Pancreas (tissue), 10 donors: ENCODE data around the gene SYNJ2BP. TPM values are rescaled to one million over a fixed set of nuclear protein-coding genes. Genes with fewer than 3 reads are reported as not detected.
"Not testable (repeated sequence)": the region's sequence is repeated elsewhere in the genome, so short reads cannot be mapped to it uniquely, and the experiment has no call there.

Experiments used
- ATAC-seq, 4 donors: fragments of 200-7000 bp; cut with Tn5 transposase; one replicate each; pipeline versions ENCODE4 v1.8.0 to v1.9.1; 2020; ENCODE audit warnings: mild to moderate bottlenecking in 4 of 4, moderate library complexity in 4 of 4
- DNase-seq, 6 donors: peaks; one replicate each; pipeline ENCODE4 v3.0.0-alpha.2; 2020
- FAIRE-seq: peaks from 2 replicates; lab custom pipeline; 2012; peaks lifted over from hg19 to GRCh38; lab: Jason Lieb, UNC
- H3K27ac ChIP-seq, 4 donors: fragments of 200-600 bp; sonication (generic); 1 replicate in 3 of 4; 2 replicates in 1 of 4; pipeline versions ENCODE4 v1.5.0 to v1.8.0; 2020
- H3K27me3 ChIP-seq, 4 donors: fragments of 200-600 bp; one replicate each; pipeline ENCODE4 v1.8.0; 2021
- H3K36me3 ChIP-seq, 3 donors: fragments of 200-600 bp; sonication (generic) in 1 of 3; one replicate each; pipeline versions ENCODE4 v1.5.0 to v1.8.0; 2020 to 2021
- H3K4me1 ChIP-seq, 3 donors: fragments of 200-600 bp; one replicate each; pipeline ENCODE4 v1.8.0; 2021
- H3K4me3 ChIP-seq, 4 donors: fragments of 200-600 bp; sonication (generic) in 2 of 4; one replicate each; pipeline versions ENCODE4 v1.5.0 to v1.8.0; 2020 to 2021
- H3K9me3 ChIP-seq, 4 donors: fragments of 200-600 bp; one replicate each; pipeline ENCODE4 v1.8.0; 2021
- WGBS, 2 donors: extraction: QIAGEN DNeasy Blood & Tissue Kit; methylation state at CpG; one replicate each; pipeline ENCODE4 v1.1.7; 2013; 5-methylcytosine and 5-hydroxymethylcytosine counted together
- intact Hi-C, 3 donors: fragments of 100-400 bp; cut with DNase I; formaldehyde crosslinking; loops; one replicate each; pipeline versions ENCODE4 v1.11.1 to v1.14.2; 2022
- polyA plus RNA-seq, 2 donors: library from polyadenylated mRNA; stranded (reverse); fragments of 200-250 nt; gene quantifications; one replicate each; pipeline ENCODE4 v1.2.3, GENCODE V29; 2013
- total RNA-seq, 6 donors: library from RNA; stranded (reverse); fragmentation: NEBNext Ultra II Directional in 4 of 6; extraction: Animal tissue kit (Norgen Biotek cat#: 25700) in 4 of 6; gene quantifications; one replicate each; pipeline versions ENCODE4 v1.2.1 to v1.2.4, GENCODE V29; 2021 to 2023
- TF ChIP-seq, protein P1 (sequence below), 4 donors: fragments of 200-600 bp; sonication (generic) in 3 of 4; IDR thresholded peaks; one replicate each; pipeline versions ENCODE4 v1.5.0 to v1.8.0; 2021; ENCODE audit warnings: antibody characterized with exemption in 4 of 4
- donor health status: healthy with polysubstance abuse.
- donor health status: DM: no; HTN: no; CAD: no; lungs with moderate emphysema.
- donor health status: DM: no; HTN: no; CAD: no.
- donor health status: control.
- donor health status: control.
- donor health status: Bipolar disorder and iron deficiency.
- donor health status: DM: yes; HTN: yes; CAD: no.
- donor health status: DM: no; HTN: no; CAD: no.
- donor health status: DM: no; HTN: no; CAD: no.
- donor health status: DM: yes; HTN: yes; CAD: no.

Gene SYNJ2BP
- total and polyA plus RNA-seq, 8 donors: 5.0 to 20.5 (median 11.7) TPM

DNA sequence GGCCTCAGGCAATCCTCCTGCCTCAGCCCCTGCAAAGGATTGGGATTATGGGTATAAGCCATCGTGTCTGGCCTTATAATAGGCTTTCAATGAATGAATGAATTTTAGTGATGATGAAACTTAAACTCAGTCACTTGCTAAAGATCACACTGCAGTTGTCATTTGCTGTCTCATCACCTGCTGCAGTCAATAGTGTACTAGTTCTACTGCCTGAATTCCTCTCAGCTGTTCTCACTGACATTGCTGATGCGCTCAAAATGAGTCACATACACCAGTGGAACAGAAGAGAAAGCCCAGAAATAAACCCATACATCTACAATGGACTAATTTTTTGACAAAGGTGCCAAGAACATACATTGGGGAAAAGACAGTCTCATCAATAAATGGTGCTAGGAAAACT lies 5.6 kb upstream of the SYNJ2BP start:
- no peaks in the 10 kb centered on the region for H3K36me3 ChIP-seq
- WGBS, 2 donors: 85 to 96% methylated on average over 2 of the region's 2 CpGs
- H3K4me1 ChIP-seq: no peaks in the 10 kb centered on the region
- intact Hi-C loops: no loop called here
- ATAC-seq: no peak
- no peak overlapping the region for H3K4me3 ChIP-seq
- FAIRE-seq: no peak
- no peak overlapping the region for H3K27ac ChIP-seq
- DNase-seq: no peak
- TF ChIP-seq, protein P1, sequence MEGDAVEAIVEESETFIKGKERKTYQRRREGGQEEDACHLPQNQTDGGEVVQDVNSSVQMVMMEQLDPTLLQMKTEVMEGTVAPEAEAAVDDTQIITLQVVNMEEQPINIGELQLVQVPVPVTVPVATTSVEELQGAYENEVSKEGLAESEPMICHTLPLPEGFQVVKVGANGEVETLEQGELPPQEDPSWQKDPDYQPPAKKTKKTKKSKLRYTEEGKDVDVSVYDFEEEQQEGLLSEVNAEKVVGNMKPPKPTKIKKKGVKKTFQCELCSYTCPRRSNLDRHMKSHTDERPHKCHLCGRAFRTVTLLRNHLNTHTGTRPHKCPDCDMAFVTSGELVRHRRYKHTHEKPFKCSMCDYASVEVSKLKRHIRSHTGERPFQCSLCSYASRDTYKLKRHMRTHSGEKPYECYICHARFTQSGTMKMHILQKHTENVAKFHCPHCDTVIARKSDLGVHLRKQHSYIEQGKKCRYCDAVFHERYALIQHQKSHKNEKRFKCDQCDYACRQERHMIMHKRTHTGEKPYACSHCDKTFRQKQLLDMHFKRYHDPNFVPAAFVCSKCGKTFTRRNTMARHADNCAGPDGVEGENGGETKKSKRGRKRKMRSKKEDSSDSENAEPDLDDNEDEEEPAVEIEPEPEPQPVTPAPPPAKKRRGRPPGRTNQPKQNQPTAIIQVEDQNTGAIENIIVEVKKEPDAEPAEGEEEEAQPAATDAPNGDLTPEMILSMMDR (IDR thresholded peaks at IDR 0.05): no peak
- H3K9me3 ChIP-seq: no peaks in the 10 kb centered on the region
- H3K27me3 ChIP-seq: no peaks in the 10 kb centered on the region

DNA sequence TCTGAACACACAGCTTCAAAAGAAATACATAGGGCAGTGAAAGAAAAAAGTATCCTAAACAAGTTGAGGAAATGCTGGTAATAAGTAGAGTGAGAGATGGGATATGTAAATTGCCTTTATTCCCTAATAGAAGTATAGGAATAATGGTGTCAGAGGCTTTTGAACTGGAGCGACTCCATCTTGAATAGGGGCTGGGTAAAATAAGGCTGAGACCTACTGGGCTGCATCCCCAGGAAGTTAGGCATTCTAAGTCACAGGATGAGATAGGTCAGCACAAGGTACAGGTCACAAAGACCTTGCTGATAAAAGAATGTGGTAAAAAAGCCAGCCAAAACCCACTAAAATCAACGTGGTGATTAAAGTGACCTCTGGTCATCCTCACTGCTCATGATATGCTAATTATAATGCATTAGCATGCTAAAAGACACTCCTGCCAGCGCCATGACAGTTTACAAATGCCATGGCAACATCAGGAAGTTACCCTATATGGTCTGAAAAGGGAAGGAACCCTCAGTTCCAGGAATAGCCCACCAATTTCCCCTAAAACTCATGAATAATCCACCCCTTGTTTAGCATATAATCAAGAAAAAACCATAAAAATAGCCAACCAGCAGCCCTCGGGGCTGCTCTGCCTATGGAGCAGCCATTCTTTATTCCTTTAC lies 2.5 kb upstream of the SYNJ2BP start:
- H3K9me3 ChIP-seq, H3K36me3 ChIP-seq, intact Hi-C loops, FAIRE-seq, DNase-seq, ATAC-seq, H3K4me1 ChIP-seq, H3K27me3 ChIP-seq, H3K27ac ChIP-seq, H3K4me3 ChIP-seq: not testable (repeated sequence)
- WGBS, 2 donors: 45 to 59% methylated on average over 4 of the region's 4 CpGs

DNA sequence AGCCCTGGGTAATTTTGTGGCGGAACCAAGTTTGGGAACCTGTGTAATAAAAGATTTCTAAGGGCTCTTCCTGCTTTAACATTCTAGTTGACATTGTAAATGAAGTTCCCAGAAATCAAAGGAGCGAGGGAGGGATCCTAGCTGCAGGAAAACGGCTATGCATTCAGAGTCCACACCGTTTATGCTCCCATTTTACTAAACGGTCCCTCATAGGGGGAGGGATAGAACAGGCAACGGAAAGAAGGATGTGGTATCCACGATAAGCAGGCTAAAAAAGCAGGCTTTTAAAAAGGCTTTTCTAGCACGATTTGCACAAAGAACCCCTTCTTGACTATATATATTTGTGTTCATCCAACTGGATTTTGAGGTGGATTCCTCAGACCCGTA lies 559 bp downstream of the SYNJ2BP start:
- FAIRE-seq: no peak
- Histone ChIP-seq H3K36me3 (no peaks in the 10 kb centered on the region), H3K27ac (peak overlapping the region; percentile 36 to 85 (median 68)), H3K9me3 (no peaks in the 10 kb centered on the region), H3K4me1 (peaks cover 0 to 13% (median 6%) of the 10 kb centered on the region in 3 donors), H3K27me3 (no peaks in the 10 kb centered on the region), H3K4me3 (peak overlapping the region; percentile 42 to 69 (median 63))
- intact Hi-C loops: no loop called here
- peak; percentile 39 to 65 (median 42) for ATAC-seq
- TF ChIP-seq, protein P1 (IDR thresholded peaks at IDR 0.05): no peak
- DNase-seq: no peak
- 0 to 1% methylated on average over 9 of the region's 9 CpGs for WGBS, 2 donors

DNA sequence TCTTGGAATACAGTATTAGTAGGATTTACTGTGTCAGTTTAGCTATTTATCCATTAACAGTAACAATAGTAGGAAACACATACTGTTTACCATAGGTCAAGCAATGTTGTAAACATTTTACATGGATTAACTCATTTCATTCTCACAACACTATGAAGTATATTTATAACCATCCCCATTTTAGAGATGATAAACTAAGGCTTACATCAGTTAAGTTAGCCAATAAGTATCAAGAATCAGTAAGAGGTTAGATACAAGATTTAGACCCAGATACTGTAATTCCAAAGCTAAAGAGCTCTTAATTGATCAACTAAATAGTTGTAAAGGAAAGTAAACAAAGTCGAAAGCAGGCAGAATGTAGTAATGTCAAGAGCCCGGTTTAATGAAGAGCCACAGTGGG lies 1.1 kb downstream of the SYNJ2BP start:
- H3K36me3 ChIP-seq: no peaks in the 10 kb centered on the region
- peak overlapping the region in 3 of 4 donors; percentile 58 to 69 (median 68) for H3K4me3 ChIP-seq
- no peaks in the 10 kb centered on the region for H3K27me3 ChIP-seq
- H3K27ac ChIP-seq: no peak overlapping the region
- intact Hi-C loops: no loop called here
- H3K9me3 ChIP-seq: no peaks in the 10 kb centered on the region
- DNase-seq (no peak), ATAC-seq (peak in 1 of 4 donors; percentile 20), FAIRE-seq (no peak)
- H3K4me1 ChIP-seq: peaks cover 0 to 13% (median 6%) of the 10 kb centered on the region in 3 donors
- TF ChIP-seq, protein P1 (IDR thresholded peaks at IDR 0.05): no peak
- WGBS, 2 donors: 5 to 10% methylated on average over 2 of the region's 2 CpGs

DNA sequence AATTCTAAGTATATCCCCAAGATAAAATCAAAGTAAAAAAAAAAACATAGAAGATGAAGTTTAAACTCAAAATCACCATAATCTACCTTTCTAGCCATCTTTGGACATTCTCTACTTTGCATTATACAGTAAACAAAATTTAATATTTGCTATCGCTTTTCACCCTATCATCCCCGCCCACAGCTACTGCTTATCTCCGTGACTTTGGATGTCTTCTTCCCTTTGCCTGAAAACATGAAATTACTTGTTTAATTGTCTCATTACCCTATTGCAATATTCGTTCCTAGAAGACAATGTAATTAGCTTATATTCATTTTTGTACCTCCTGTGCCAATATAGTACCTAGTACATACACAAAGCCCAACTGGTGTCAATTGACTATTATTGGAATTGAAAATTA lies 9.3 kb downstream of the SYNJ2BP start:
- H3K4me3 ChIP-seq: no peak overlapping the region
- no peaks in the 10 kb centered on the region for H3K9me3 ChIP-seq
- H3K36me3 ChIP-seq: no peaks in the 10 kb centered on the region
- no peaks in the 10 kb centered on the region for H3K4me1 ChIP-seq
- intact Hi-C loops: no loop called here
- H3K27ac ChIP-seq: no peak overlapping the region
- no peaks in the 10 kb centered on the region for H3K27me3 ChIP-seq
- TF ChIP-seq, protein P1 (IDR thresholded peaks at IDR 0.05): no peak
- DNase-seq (no peak), ATAC-seq (no peak), FAIRE-seq (no peak)
- 91 to 94% methylated on average over 4 of the region's 4 CpGs for WGBS, 2 donors

DNA sequence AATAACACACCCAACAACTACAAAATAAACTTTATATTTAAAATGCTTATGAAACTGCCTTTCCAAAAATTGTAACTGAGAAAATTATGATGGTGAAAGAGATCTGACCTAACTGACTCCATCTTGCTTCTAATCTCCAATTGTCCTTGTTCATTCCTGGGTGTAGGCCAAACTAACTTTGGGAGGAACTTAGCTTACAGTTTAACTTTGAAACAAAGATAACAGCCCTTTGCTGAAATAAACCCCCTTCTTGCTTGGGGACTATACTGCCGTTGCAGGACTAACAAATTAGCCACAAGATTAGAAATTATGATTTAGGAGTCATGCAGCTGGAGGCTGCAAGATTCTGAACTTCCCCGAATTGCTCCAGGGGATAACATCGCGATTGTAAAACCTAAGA lies 10.7 kb downstream of the SYNJ2BP start:
- H3K4me1 ChIP-seq, H3K27ac ChIP-seq, intact Hi-C loops, DNase-seq, H3K9me3 ChIP-seq, H3K27me3 ChIP-seq, H3K4me3 ChIP-seq, FAIRE-seq, H3K36me3 ChIP-seq: not testable (repeated sequence)
- peak in 1 of 4 donors; percentile 21 for ATAC-seq
- WGBS, 2 donors: 74 to 79% methylated on average over 4 of the region's 4 CpGs

DNA sequence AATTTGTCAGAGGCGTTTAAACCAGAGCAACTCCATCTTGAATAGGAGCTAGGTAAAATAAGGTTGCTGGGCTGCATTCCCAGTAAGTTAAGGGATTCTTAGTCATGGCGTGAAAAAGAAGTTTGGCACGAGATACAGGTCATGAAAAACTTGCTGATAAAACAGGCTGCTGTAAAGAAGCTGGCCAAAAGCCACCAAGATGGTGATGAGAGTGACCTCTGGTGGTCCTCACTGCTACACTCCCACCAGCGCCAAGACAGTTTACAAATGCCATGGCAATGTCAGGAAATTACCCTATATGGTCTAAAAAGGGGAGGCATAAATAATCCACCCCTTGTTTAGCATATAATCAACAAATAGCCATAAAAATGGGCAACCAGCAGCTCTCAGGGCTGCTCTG lies 13.6 kb downstream of the SYNJ2BP start:
- DNase-seq (peak in 1 of 6 donors; percentile 25), ATAC-seq (peak in 3 of 4 donors; percentile 43 to 70 (median 65))
- H3K27me3 ChIP-seq, H3K4me3 ChIP-seq, H3K4me1 ChIP-seq, H3K36me3 ChIP-seq, H3K9me3 ChIP-seq, H3K27ac ChIP-seq, FAIRE-seq, intact Hi-C loops: not testable (repeated sequence)
- 33 to 41% methylated on average over 4 of the region's 4 CpGs for WGBS, 2 donors
